SK-N-SH (cell line): ENCODE results near the gene CD300LB. TPM values are rescaled to one million over a fixed set of nuclear protein-coding genes. Genes with fewer than 3 reads are reported as not detected.

ENCODE experiments used
- CTCF ChIA-PET: fragments of 300-600, 350-600 bp; formaldehyde crosslinking; extraction: SDS; loops from one replicate; lab custom pipeline; 2021; lab: Yijun Ruan, JAX
- POLR2A ChIA-PET: fragments of 350-600 bp; sonication (Branson Sonifier 250); formaldehyde crosslinking; extraction: SDS; loops from one replicate; lab custom pipeline; 2020; ENCODE audit warnings: antibody characterized with exemption, inconsistent platforms; lab: Yijun Ruan, JAX
- DNase-seq: peaks from one replicate; pipeline ENCODE4 v3.0.0; 2012
- H2AFZ ChIP-seq: fragments of 200-600 bp; sonication (generic); 2 replicates; pipeline ENCODE4 v1.8.1; 2016; ENCODE audit warnings: antibody characterized with exemption, mild to moderate bottlenecking, low read depth
- H3F3A ChIP-seq: fragments of 200-600 bp; sonication (generic); replicated peaks from 2 replicates; pipeline ENCODE3; 2016; ENCODE audit warnings: antibody characterized with exemption, mild to moderate bottlenecking; ENCODE audit not compliant: insufficient read depth
- H3K27ac ChIP-seq, 2 experiments: fragments of 200-500 bp in 1 of 2; fragments of 200-600 bp in 1 of 2; sonication (Bioruptor generic) in 1 of 2; sonication (generic), shearing (Covaris generic) in 1 of 2; 2 replicates each; pipeline versions ENCODE4 v1.5.1 to v1.6.1; 2014 to 2016; ENCODE audit warnings: low read depth in 2 of 2, inconsistent platforms in 1 of 2, low read length in 1 of 2, mild to moderate bottlenecking in 1 of 2, mixed read lengths in 1 of 2
- H3K27me3 ChIP-seq: fragments of 200-600 bp; sonication (generic), shearing (Covaris generic); 2 replicates; pipeline ENCODE4 v1.6.1; 2016; ENCODE audit warnings: mixed run types; ENCODE audit not compliant: insufficient read depth
- H3K36me3 ChIP-seq, 2 experiments: fragments of 200-500 bp in 1 of 2; fragments of 200-600 bp in 1 of 2; sonication (Bioruptor generic) in 1 of 2; sonication (generic) in 1 of 2; replicated peaks in 1 of 2; 2 replicates each; pipeline versions ENCODE3 to v1.5.1; 2014 to 2016; ENCODE audit warnings: low read length in 1 of 2, mild to moderate bottlenecking in 1 of 2; ENCODE audit not compliant: insufficient read depth in 2 of 2, control insufficient read depth in 1 of 2
- H3K4me1 ChIP-seq, 2 experiments: fragments of 200-500 bp in 1 of 2; fragments of 200-600 bp in 1 of 2; sonication (Bioruptor generic) in 1 of 2; sonication (generic), shearing (Covaris generic) in 1 of 2; 2 replicates each; pipeline versions ENCODE4 v1.5.1 to v1.6.1; 2014 to 2016; ENCODE audit warnings: low read depth in 1 of 2, low read length in 1 of 2, mixed run types in 1 of 2; ENCODE audit not compliant: insufficient read depth in 2 of 2, control insufficient read depth in 1 of 2
- H3K4me2 ChIP-seq: fragments of 200-600 bp; sonication (generic), shearing (Covaris generic); 2 replicates; pipeline ENCODE4 v1.6.1; 2017; ENCODE audit warnings: mixed run types
- H3K4me3 ChIP-seq, 2 experiments: fragments of 200-500 bp in 1 of 2; fragments of 200-600 bp in 1 of 2; sonication (Bioruptor generic) in 1 of 2; sonication (generic), shearing (Covaris generic) in 1 of 2; 2 replicates each; pipeline versions ENCODE4 v1.5.1 to v1.8.1; 2014 to 2016; ENCODE audit warnings: low read depth in 2 of 2, inconsistent platforms in 1 of 2, low read length in 1 of 2, mild to moderate bottlenecking in 1 of 2, mixed read lengths in 1 of 2, moderate library complexity in 1 of 2
- H3K79me2 ChIP-seq: fragments of 200-600 bp; sonication (generic); 2 replicates; pipeline ENCODE4 v1.8.1; 2017; ENCODE audit warnings: mild to moderate bottlenecking; ENCODE audit not compliant: insufficient read depth
- H3K9ac ChIP-seq: fragments of 200-600 bp; sonication (generic); 2 replicates; pipeline ENCODE4 v1.6.1; 2017; ENCODE audit warnings: mixed run types
- H3K9me2 ChIP-seq: fragments of 200-600 bp; sonication (generic); 2 replicates; pipeline ENCODE4 v1.6.1; 2017; ENCODE audit warnings: mixed run types
- H3K9me3 ChIP-seq: fragments of 200-600 bp; sonication (generic); 2 replicates; pipeline ENCODE4 v1.6.1; 2017; ENCODE audit warnings: mixed run types, mild to moderate bottlenecking, moderate library complexity
- H4K20me1 ChIP-seq: fragments of 200-600 bp; sonication (generic); 2 replicates; pipeline ENCODE4 v1.6.1; 2017; ENCODE audit warnings: mild to moderate bottlenecking, mixed run types; ENCODE audit not compliant: insufficient read depth
- CHD2 ChIP-seq: fragments of 150-350 bp; IDR thresholded peaks from 2 replicates; pipeline ENCODE4 v1.6.1; 2018; ENCODE audit warnings: low read length; ENCODE audit not compliant: partially characterized antibody
- ELF1 ChIP-seq: IDR thresholded peaks from 2 replicates; pipeline ENCODE4 v1.4.0; 2012
- GABPA ChIP-seq: IDR thresholded peaks from 2 replicates; pipeline ENCODE4 v1.4.0; 2012; ENCODE audit warnings: low read depth, mild to moderate bottlenecking
- IRF3 ChIP-seq: fragments of 150-350 bp; IDR thresholded peaks from 2 replicates; pipeline ENCODE4 v1.6.1; 2016; ENCODE audit warnings: mild to moderate bottlenecking, low read depth, low read length
- MXI1 ChIP-seq: IDR thresholded peaks from 2 replicates; pipeline ENCODE4 v1.6.1; 2012; ENCODE audit warnings: mild to moderate bottlenecking, low read depth, low read length, improper control_type of control experiment
- NFIC ChIP-seq: IDR thresholded peaks from 2 replicates; pipeline ENCODE4 v1.4.0; 2012; ENCODE audit warnings: borderline replicate concordance
- NRF1 ChIP-seq: IDR thresholded peaks from 2 replicates; pipeline ENCODE4 v1.6.1; 2012; ENCODE audit warnings: low read depth, mild to moderate bottlenecking, low read length
- POLR2AphosphoS5 ChIP-seq: IDR thresholded peaks from 2 replicates; pipeline ENCODE4 v1.6.1; 2012; ENCODE audit warnings: low read depth, low read length
- REST ChIP-seq: IDR thresholded peaks from 2 replicates; pipeline ENCODE4 v1.6.1; 2012; ENCODE audit warnings: mild to moderate bottlenecking, low read depth, low read length, moderate library complexity
- RFX5 ChIP-seq: IDR thresholded peaks from 2 replicates; pipeline ENCODE4 v1.6.1; 2012; ENCODE audit warnings: mild to moderate bottlenecking, improper control_type of control experiment, low read length
- RXRA ChIP-seq: IDR thresholded peaks from 2 replicates; pipeline ENCODE4 v1.4.0; 2012; ENCODE audit warnings: low read depth, mild to moderate bottlenecking, borderline replicate concordance
- SIN3A ChIP-seq: IDR thresholded peaks from 2 replicates; pipeline ENCODE4 v1.6.1; 2012; ENCODE audit warnings: low read depth, mild to moderate bottlenecking, low read length, moderate library complexity, borderline replicate concordance
- SMC3 ChIP-seq: IDR thresholded peaks from 2 replicates; pipeline ENCODE4 v1.6.1; 2012; ENCODE audit warnings: low read depth, low read length, improper control_type of control experiment
- TAF1 ChIP-seq: IDR thresholded peaks from 2 replicates; pipeline ENCODE4 v1.6.1; 2012; ENCODE audit warnings: low read depth, mild to moderate bottlenecking, low read length, moderate library complexity, borderline replicate concordance
- TCF12 ChIP-seq: IDR thresholded peaks from 2 replicates; pipeline ENCODE4 v1.4.0; 2012
- TEAD4 ChIP-seq: IDR thresholded peaks from 2 replicates; pipeline ENCODE4 v1.4.0; 2012; ENCODE audit warnings: mild to moderate bottlenecking, borderline replicate concordance; ENCODE audit not compliant: insufficient read depth
- USF2 ChIP-seq: fragments of 150-350 bp; IDR thresholded peaks from 2 replicates; pipeline ENCODE4 v1.6.1; 2017; ENCODE audit warnings: antibody characterized with exemption, low read length, low read depth, borderline replicate concordance
- WGBS: methylation state at CpG from one replicate; pipeline ENCODE4 v1.1.6; 2017; ENCODE audit warnings: low lambda C conversion rate; 5-methylcytosine and 5-hydroxymethylcytosine counted together
- polyA plus RNA-seq, 3 experiments: library from polyadenylated mRNA; depleted of rRNA; stranded (reverse); fragments of >200 nt; gene quantifications; 2 replicates each; pipeline ENCODE4 v1.2.3, GENCODE V29; 2012
- TF ChIP-seq, protein P1 (sequence below): IDR thresholded peaks from 2 replicates; pipeline ENCODE4; 2012

Gene CD300LB
- polyA plus RNA-seq, 1 of the 3 experiments (the other 2 are of a cell fraction) = not detected

GRCh38 chr17:74547264-74547663, 16.0 kb upstream of the CD300LB start:
- Histone ChIP-seq H3F3A (no peaks in the 10 kb centered on the region), H3K9me2 (no peaks in the 10 kb centered on the region), H4K20me1 (no peaks in the 10 kb centered on the region), H3K9ac (no peak overlapping the region), H3K4me3 (no peak overlapping the region), H3K4me2 (no peak overlapping the region), H3K9me3 (peaks cover 6% of the 10 kb centered on the region; the same call in 1 of the 2 replicates), H3K36me3 (no peaks in the 10 kb centered on the region), H3K27ac (no peak overlapping the region), H3K27me3 (no peaks in the 10 kb centered on the region), H2AFZ (no peak overlapping the region), H3K79me2 (no peaks in the 10 kb centered on the region), H3K4me1 (no peaks in the 10 kb centered on the region)
- TF ChIP-seq SIN3A (no peak), REST (no peak), RXRA (no peak), ELF1 (no peak), TAF1 (no peak), TEAD4 (no peak), CHD2 (no peak), RFX5 (no peak), USF2 (no peak), POLR2AphosphoS5 (no peak), SMC3 (no peak), TCF12 (no peak), NFIC (no peak)
- DNase-seq = no peak
- 39% methylated on average over 7 of the region's 7 CpGs for WGBS
- ChIA-PET CTCF (no interaction called here), POLR2A (no interaction called here)

DNA sequence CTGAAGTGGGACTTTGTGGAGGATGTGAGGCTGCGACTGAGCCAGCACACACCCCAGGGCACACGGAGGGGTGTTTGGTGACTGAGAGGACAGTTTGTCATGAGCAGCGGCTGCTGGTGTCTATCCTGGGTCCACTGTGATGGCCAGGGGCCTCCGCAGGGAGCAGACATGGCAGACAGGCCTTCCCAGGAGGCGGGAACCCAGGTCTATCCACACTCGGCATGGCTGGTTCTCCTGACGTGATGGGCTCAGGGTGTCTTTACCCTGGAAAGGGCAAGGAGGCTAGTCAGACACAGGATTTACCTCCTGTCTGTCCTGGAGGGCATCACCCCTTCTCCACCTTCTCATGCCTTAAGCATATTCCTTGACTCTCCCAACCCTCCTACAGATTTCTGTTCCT, 15.3 kb upstream of the CD300LB start:
- peaks cover 6% of the 10 kb centered on the region; the same call in 1 of the 2 replicates for H3K9me3 ChIP-seq
- H3K9ac ChIP-seq = no peak overlapping the region
- no peaks in the 10 kb centered on the region for H3F3A ChIP-seq
- H3K27ac ChIP-seq = no peak overlapping the region
- no peak overlapping the region for H2AFZ ChIP-seq
- no peaks in the 10 kb centered on the region for H4K20me1 ChIP-seq
- H3K27me3 ChIP-seq = no peaks in the 10 kb centered on the region
- TF ChIP-seq NRF1 = no peak
- TF ChIP-seq GABPA = no peak
- no peak for TF ChIP-seq MXI1
- no peak for TF ChIP-seq CHD2
- no peak for TF ChIP-seq IRF3
- TF ChIP-seq, protein P1, sequence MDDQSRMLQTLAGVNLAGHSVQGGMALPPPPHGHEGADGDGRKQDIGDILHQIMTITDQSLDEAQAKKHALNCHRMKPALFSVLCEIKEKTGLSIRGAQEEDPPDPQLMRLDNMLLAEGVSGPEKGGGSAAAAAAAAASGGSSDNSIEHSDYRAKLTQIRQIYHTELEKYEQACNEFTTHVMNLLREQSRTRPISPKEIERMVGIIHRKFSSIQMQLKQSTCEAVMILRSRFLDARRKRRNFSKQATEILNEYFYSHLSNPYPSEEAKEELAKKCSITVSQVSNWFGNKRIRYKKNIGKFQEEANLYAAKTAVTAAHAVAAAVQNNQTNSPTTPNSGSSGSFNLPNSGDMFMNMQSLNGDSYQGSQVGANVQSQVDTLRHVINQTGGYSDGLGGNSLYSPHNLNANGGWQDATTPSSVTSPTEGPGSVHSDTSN = no peak
- no peaks in the 10 kb centered on the region for H3K4me1 ChIP-seq
- WGBS = 59% methylated on average over 7 of the region's 7 CpGs
- DNase-seq = no peak
- no peak overlapping the region for H3K4me3 ChIP-seq
- H3K9me2 ChIP-seq = no peaks in the 10 kb centered on the region
- no peaks in the 10 kb centered on the region for H3K79me2 ChIP-seq
- ChIA-PET CTCF (interaction anchor here (0.9 to 1.5 kb wide), 3 partner anchors 13 to 53 kb away, joined by 3 to 10 read pairs (median 4); partner anchors contain the start of gene CD300H), POLR2A (no interaction called here)
- no peak overlapping the region for H3K4me2 ChIP-seq
- no peaks in the 10 kb centered on the region for H3K36me3 ChIP-seq
